Anterior cingulate cortex (tissue), 58 donors: ENCODE measurements around the gene SH3D21.

ENCODE experiments used
- DNase-seq, 58 donors: peaks; one replicate each; lab custom pipeline; 2025; lab: John Stamatoyannopoulos, UW

The SH3D21 gene

DNA sequence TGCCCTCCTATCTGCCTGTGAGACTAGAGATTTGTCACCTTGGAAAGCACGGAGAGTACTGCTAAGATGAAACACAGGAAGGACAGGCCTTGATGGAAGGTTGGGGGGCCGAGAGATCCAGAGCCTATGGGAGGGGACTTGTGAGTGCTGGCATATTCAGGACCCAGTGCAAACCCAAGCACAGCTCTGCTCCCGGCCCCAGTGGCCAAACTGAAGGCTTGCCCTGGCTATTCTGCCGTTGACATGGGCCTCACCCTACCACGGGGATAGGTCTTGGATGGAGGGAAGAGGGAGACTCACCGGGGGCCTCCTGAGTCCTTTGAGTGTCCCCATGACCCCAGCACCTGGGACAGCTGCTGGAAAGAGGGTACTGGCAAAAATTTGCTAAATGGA, 21.9 kb downstream of the SH3D21 start:
- no peak for DNase-seq

GRCh38 chr1:36328713-36329112, 22.5 kb downstream of the SH3D21 start:
- DNase-seq: peak in 2 of 58 donors; percentile 9 to 32

DNA sequence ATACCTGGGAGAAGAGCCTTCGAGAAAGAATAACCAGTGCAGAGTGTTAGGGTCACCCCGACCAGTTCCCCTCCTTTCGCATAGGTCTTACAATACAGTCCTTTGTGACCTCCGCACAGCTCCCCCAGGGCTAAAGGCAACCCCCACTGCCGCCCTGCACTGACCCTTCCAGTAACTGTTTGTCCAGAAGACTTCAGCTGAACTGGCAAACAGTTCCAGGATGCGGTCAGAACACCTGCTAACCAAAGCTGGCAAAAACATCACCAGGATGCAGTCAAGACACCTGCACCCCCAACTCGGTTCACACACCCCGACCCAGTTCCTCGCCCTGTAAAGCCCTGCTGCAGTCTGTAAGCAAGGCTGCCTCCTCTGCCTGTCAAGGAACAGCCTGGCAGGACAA, 23.6 kb downstream of the SH3D21 start:
- DNase-seq: no peak

- no peak for DNase-seq
Measured at GRCh38 chr1:36330940-36331339, 24.8 kb downstream of the SH3D21 start.

DNA sequence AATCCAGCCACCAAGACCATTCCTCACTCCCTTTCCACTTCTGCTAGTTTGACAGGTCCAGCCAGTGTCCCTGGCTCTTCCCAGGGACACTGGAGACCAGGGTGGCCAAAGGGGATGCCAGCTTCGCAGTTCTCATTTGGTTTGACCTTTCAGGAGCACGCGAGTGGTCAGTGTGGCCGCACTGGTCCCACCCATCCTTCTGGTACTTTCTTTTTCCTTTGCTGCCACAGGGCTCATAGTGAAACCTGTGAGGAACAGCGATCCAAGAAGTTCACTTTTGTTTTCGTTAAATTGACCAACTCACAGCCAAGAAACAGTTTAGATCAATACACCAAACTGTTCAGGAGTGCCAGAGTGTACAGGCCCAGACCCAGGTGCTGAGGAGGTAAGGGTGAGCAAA, 31.7 kb downstream of the SH3D21 start:
- no peak for DNase-seq

- DNase-seq: no peak
Measured at GRCh38 chr1:36339215-36339614, 33.0 kb downstream of the SH3D21 start.

DNA sequence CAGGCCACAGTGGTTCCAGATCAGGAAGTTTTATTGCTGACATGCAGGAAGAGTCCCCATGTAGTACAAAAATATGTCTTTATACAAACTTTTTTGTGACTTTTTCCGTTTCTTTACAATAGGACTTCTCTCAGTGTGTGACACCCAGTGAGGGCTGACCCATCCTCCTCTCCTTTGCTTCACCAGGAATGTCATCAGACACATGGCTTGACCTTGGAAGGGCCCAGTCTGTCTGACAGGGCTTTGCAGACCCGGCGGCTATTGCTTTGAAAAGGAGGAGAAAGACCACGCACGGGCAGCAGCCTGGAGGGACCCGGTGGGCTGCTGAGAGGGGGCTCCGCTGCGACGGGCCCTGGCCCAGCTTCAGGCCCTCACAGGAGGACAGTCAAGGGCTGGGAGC, 33.4 kb downstream of the SH3D21 start:
- no peak for DNase-seq

- no peak for DNase-seq
Measured at GRCh38 chr1:36341626-36342320, 35.6 kb downstream of the SH3D21 start.

DNA sequence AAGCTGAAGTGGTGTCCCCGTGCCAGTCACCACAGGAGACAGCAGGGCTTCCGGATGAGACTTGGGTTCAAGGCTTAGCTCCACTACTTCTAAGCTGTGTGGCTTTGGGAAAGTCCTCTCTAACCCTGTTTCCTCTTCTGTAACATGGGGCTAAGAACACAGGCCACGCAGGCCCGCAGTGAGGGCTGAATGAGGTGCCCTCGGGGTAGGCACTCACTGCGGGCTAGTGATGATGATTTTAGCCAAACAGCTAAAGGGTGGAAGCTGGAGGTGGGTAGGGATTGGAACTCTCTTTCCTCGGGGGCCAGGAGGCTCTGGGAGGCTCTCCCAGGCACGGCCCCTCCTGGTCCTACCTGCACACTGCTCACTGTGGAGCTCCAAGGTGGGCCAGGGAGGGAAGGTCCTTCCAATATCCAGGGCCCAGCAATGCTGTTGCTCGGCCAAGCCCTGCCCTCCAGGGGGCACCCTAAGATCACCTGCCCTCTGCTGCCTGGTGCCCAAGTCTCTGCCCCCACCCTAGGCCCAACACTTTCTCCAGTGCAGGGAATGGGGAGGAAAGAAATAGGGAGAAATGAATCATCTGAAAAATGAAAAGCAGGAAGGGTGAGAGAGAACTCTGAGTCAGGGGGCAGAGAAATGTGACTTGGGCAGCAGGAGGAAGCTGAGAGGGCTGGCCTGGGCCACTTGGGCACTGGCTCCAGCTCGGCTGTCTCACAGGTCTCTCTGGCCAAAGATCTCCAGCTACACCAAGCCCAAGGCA, 36.4 kb downstream of the SH3D21 start:
- peak in 20 of 58 donors; percentile 4 to 50 (median 21) for DNase-seq

- no peak for DNase-seq
Measured at GRCh38 chr1:36343651-36344394, 37.7 kb downstream of the SH3D21 start.

- no peak for DNase-seq
Measured at GRCh38 chr1:36344395-36344680, 38.2 kb downstream of the SH3D21 start.

GRCh38 chr1:36345353-36345752, 39.2 kb downstream of the SH3D21 start:
- no peak for DNase-seq

GRCh38 chr1:36346741-36347370, 40.7 kb downstream of the SH3D21 start:
- no peak for DNase-seq

- DNase-seq: no peak
Measured at GRCh38 chr1:36349241-36349671, 43.1 kb downstream of the SH3D21 start.

GRCh38 chr1:36349839-36350238, 43.7 kb downstream of the SH3D21 start:
- peak in 6 of 58 donors; percentile 10 to 36 (median 23) for DNase-seq

- DNase-seq: peak in 3 of 58 donors; percentile 12 to 53 (median 40)
Measured at GRCh38 chr1:36350659-36351226, 44.6 kb downstream of the SH3D21 start.

- peak in 17 of 58 donors; percentile 3 to 51 (median 19) for DNase-seq
Measured at GRCh38 chr1:36351227-36351977, 45.2 kb downstream of the SH3D21 start.

GRCh38 chr1:36352125-36352909, 46.1 kb downstream of the SH3D21 start:
- no peak for DNase-seq
